Glomerular visceral epithelial cell (primary cell): ENCODE results near the gene GUCA2B.

Experiments
- DNase-seq: peaks from one replicate; pipeline ENCODE4 v3.0.0-alpha.2; 2016; ENCODE audit errors: extremely low spot score

Gene GUCA2B

DNA sequence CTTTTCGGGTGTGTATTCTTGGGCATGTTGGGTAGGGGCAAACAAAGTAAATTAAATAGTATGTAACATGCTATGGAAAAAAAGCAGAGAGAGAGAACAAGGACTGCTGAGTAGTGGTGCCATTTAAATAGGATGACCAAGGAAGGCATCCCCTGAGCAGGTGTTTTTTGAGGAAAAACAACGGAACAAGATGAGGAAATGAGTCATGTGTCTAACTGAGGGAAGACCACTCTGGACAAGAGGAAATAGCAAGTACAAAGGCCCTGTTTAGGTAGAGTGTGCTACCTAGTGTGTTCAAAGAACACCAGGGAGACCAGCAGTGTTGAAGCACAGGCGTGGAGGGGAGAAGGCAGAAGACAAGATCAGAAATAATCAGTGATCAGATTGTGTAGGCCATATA lies 31.4 kb downstream of the GUCA2B start:
- no peak for DNase-seq

DNA sequence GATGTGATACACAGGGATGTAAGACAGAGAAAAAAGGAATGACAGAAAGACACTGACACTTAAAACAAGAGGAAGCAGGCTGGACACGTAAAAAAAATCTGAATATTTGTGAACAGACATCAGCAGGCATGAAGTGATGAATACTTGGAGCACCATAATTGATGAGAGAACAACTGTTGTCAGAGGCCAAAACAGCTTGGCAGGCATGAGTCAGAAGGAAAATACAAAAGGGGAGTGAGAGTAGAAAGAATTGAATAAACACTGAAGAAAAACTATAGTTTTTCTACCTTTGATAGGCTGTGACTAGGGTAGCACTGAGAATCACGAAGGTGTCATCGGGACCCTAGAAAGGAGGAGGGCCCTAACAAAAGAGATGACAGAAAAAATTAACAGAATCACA lies 32.9 kb downstream of the GUCA2B start:
- no peak for DNase-seq

- no peak for DNase-seq
Observed at GRCh38 chr1:42189931-42190853, 37.0 kb downstream of the GUCA2B start.

DNA sequence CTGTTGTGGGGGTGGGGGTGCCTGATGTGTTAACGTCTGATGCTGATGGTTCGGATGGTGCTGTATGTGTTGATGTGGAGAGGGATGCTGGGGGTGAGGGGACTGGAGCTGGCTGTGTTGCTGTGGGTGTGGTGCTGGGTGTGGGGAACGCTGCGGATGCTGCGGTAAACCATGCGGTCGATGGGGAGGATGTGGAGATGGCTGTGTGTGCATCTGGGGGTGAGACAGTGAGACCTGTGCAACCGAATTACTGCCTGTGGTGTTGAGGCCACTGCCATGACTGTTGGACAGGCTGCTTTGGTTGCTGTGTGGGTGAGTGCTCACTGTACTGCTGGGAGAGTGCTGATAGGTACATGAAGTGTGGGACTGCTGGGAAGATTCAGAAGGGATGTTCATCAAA lies 38.1 kb downstream of the GUCA2B start:
- DNase-seq = no peak

GRCh38 chr1:42192106-42192505 lies 38.9 kb downstream of the GUCA2B start:
- DNase-seq = no peak

GRCh38 chr1:42195841-42196240 lies 42.6 kb downstream of the GUCA2B start:
- no peak for DNase-seq

DNA sequence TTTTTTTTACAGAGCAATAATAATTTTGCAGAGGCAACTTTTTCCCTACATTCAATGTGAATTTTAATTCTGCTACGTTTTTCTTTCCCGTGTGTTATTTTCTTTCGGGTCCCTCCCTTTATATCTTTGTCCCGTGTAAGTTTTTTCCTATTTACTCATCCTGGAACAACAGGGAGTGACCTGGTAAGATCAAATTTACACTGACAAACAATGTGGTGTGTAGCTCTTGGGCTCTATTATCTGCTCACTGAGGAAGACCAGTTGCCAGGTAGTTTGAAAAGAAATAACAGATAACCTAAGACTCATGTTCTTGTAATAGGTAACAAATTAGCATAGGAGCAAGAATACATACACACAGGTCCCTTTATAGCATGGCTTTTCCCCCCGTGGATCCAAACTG lies 45.0 kb downstream of the GUCA2B start:
- DNase-seq = no peak

DNA sequence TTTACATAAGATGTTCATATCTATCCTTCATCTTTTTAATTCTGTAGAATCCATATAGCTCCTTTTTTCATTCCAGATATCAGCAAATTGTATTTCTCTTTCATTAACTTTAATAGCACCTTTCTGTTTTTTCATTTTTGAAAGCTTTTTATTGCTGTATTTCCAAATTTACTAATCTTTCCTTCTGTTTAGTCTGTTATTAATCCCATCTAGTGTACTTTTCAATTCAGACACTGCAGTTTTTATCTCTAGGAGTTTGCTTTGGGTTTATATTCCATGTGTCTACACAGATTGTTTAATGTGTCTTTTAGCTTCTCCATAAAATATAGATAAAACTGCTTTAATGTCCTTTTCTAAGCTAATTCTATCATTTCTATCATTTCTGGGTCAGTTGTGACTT lies 48.8 kb downstream of the GUCA2B start:
- DNase-seq = no peak
